Effector memory CD4-positive, alpha-beta T cell (primary cell): ENCODE results near the gene TNFAIP2.

Experiments
- DNase-seq, 3 donors: peaks; one replicate each; pipeline ENCODE4 v3.0.0-alpha.2; 2020
- H3K27ac ChIP-seq: 2 replicates; pipeline ENCODE4 v1.7.0; 2013; ENCODE audit warnings: mild to moderate bottlenecking, low read length, moderate library complexity; ENCODE audit not compliant: insufficient read depth, poor library complexity, severe bottlenecking
- H3K27me3 ChIP-seq: replicated peaks from 2 replicates; pipeline ENCODE4 v1.7.0; 2013; ENCODE audit warnings: mild to moderate bottlenecking, low read length; ENCODE audit not compliant: insufficient read depth, control insufficient read depth, poor library complexity, severe bottlenecking
- H3K36me3 ChIP-seq: 2 replicates; pipeline ENCODE4 v1.7.0; 2013; ENCODE audit warnings: mild to moderate bottlenecking, low read length, moderate library complexity; ENCODE audit not compliant: control insufficient read depth, insufficient read depth
- H3K4me1 ChIP-seq: 2 replicates; pipeline ENCODE4 v1.7.0; 2013; ENCODE audit warnings: low read length, mild to moderate bottlenecking; ENCODE audit not compliant: control insufficient read depth, insufficient read depth, poor library complexity, severe bottlenecking
- H3K4me3 ChIP-seq: 2 replicates; pipeline ENCODE4 v1.7.0; 2013; ENCODE audit warnings: low read length, low read depth, mild to moderate bottlenecking; ENCODE audit not compliant: insufficient read depth, poor library complexity, severe bottlenecking
- H3K9me3 ChIP-seq: 2 replicates; pipeline ENCODE4 v1.7.0; 2013; ENCODE audit warnings: mild to moderate bottlenecking, low read length, moderate library complexity; ENCODE audit not compliant: control insufficient read depth

TNFAIP2 gene

DNA sequence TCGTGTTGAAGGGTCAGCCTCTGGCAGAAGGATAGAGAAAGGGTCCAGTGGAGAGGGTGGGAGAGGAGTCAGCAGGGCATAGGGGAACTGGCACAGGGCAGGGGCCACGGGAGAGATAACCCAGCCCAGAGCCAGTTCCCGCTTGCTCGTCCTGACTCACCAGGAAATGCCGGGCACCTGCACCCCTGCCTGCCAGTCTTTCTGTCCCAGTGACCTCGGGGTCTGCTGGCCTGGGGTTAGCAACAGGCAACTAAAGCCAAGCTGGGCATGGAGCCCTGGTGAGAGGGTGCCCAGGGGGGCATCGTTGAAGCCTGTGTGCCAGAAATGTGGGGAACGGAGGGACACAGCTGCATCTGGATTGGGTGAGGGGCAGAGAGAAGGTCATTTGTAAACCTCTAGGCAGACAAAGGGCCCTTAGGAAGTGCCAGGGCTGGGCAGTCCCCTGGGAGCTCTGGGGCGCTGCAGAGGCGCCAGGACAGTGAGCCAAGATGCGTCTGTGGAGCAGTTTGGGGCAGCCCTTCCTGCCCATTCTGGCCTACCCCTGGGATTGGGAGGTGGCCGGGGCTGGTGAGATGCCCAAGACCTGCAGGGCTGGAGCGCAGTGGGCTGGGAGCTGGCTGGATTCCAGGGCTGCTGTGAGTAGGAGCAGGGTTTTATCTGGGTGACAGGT lies 5.5 kb downstream of the TNFAIP2 start:
- no peak overlapping the region for H3K27ac ChIP-seq
- peaks cover 3% of the 10 kb centered on the region for H3K4me1 ChIP-seq
- H3K36me3 ChIP-seq, result no peaks in the 10 kb centered on the region
- DNase-seq, result no peak
- H3K9me3 ChIP-seq, result no peaks in the 10 kb centered on the region
- no peak overlapping the region for H3K4me3 ChIP-seq
- peaks cover 7% of the 10 kb centered on the region for H3K27me3 ChIP-seq

DNA sequence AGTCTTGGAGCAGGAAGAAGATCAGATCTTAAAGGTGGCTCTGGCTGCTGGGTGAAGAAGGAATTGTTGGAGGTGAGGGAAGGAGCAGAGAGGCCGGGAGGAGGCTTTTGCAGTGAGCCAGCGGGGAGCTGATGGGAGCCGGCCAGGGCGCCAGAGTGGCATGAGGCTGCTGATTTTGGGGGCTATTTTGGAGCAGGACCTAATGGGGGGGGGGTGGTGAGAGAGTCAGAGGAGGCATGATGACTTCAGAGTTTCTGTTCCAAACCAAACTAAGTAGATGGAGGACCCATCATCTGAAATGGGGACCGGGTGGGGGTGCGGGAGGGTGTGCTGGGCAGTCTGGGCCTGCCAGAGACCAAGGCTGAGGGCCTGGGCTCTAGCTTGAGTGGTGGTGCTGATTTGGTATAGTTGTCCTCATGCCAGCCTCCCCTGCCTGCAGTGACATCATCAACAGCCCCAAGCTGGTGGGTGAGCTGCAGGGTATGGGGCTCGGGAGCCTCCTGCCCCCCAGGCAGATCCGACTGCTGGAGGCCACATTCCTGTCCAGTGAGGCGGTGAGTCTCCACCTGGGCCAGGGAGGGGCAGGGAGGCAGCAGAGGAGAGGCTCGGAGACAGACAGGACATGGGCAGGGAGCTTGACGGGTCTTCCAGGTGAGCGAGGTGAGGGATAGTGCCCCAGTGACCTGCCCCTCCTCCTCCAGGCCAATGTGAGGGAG lies 6.2 kb downstream of the TNFAIP2 start:
- Histone ChIP-seq H3K36me3 (no peaks in the 10 kb centered on the region), H3K27ac (no peak overlapping the region), H3K9me3 (no peaks in the 10 kb centered on the region), H3K4me3 (no peak overlapping the region), H3K27me3 (peaks cover under 1% of the 10 kb centered on the region), H3K4me1 (no peaks in the 10 kb centered on the region)
- DNase-seq, result no peak

DNA sequence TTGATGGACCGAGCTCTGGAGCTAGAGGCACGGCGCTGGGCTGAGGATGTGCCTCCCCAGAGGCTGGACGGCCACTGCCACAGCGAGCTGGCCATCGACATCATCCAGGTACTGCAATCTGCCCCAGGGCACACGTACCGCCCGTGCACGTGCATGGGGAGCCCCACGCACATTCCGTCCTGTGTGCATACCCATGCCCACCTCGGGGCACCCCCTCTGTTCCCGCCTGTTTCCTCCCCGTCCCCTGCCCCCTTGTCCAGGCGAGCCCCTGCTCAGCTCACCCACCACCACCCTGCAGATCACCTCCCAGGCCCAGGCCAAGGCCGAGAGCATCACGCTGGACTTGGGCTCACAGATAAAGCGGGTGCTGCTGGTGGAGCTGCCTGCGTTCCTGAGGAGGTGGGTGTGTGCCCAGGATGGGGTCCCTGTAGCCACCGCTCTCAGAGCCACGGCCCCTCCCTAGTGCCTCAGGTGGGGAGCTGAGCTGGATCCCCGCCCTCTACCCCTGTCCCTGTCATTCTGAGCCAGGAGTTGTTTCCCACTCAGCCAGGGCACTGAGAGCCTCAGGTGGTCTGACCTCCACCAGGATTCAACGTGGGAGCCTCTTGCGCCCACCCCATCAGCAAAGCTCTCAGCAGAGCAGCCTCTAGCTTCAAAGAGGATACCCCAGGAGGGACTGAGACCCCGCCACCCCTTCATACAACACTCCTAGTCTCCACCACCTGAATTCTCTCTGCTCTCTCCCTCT lies 6.9 kb downstream of the TNFAIP2 start:
- Histone ChIP-seq H3K9me3 (no peaks in the 10 kb centered on the region), H3K4me3 (no peak overlapping the region), H3K27me3 (no peaks in the 10 kb centered on the region), H3K4me1 (no peaks in the 10 kb centered on the region), H3K36me3 (no peaks in the 10 kb centered on the region), H3K27ac (no peak overlapping the region)
- DNase-seq, result no peak

DNA sequence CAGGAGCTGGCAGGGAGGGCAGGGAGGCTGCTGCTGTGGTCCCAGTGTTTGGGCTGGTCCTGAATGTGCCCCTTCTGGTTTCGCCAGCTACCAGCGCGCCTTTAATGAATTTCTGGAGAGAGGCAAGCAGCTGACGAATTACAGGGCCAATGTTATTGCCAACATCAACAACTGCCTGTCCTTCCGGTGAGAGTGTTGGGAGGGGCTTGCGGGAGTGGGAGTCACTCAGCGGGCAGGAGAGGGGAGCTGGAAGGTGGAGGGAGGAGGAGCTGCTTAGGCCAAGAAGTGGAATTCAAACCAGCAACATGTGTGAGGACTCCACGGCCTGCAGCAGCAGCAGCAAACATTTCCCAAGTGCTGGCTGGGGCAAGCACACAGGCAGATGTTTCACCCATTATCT lies 7.7 kb downstream of the TNFAIP2 start:
- H3K4me3 ChIP-seq, result no peak overlapping the region
- no peaks in the 10 kb centered on the region for H3K36me3 ChIP-seq
- H3K27me3 ChIP-seq, result no peaks in the 10 kb centered on the region
- H3K9me3 ChIP-seq, result no peaks in the 10 kb centered on the region
- no peak for DNase-seq
- no peaks in the 10 kb centered on the region for H3K4me1 ChIP-seq
- H3K27ac ChIP-seq, result no peak overlapping the region

DNA sequence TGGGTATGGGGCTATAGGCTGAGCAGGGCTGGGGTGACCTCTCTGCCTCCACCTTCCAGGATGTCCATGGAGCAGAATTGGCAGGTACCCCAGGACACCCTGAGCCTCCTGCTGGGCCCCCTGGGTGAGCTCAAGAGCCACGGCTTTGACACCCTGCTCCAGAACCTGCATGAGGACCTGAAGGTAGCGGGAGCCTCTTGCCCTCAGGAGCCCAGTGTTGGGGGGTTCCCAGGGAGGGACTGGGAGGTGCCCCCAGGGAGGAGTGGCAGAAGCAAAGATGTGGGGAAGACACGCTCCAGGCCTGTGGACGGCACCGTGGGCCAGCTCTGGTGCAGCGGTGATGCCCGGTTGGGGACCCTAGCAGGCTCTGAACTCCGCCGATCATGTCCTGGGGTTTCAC lies 8.3 kb downstream of the TNFAIP2 start:
- no peaks in the 10 kb centered on the region for H3K27me3 ChIP-seq
- no peaks in the 10 kb centered on the region for H3K9me3 ChIP-seq
- H3K4me3 ChIP-seq, result no peak overlapping the region
- no peaks in the 10 kb centered on the region for H3K36me3 ChIP-seq
- no peak for DNase-seq
- no peak overlapping the region for H3K27ac ChIP-seq
- H3K4me1 ChIP-seq, result no peaks in the 10 kb centered on the region

DNA sequence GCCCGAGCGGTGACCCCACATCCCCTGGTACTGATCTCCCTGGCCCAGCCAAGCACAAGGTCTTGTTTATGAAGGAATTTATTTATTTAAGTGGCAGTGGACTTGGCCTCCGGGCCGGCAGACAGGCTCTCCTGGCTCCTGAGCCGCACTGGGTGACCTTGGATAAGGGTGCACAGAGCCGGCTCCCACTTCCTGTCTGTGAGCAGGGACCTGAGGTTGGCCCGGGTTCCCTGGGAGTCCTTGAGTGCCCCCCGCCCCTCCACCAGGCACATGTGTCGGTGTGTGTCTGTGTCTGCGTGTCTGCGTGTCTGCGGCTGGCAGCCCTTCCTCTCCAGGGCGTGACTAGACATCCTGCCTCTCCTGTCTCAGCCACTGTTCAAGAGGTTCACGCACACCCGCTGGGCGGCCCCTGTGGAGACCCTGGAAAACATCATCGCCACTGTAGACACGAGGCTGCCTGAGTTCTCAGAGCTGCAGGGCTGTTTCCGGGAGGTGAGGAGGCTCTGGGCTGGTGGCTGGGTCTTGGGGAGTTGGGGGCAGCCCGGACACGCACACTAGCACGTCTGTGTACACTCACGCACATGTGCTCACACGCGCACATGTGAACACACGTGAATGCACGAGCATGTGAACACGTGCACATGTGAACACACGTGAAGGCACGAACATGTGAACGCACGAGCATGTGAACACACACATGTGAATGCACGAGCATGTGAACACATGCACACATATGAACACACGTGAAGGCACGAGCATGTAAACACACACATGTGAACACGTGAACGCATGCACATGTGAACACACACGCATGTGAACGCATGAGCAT lies 9.3 kb downstream of the TNFAIP2 start:
- Histone ChIP-seq H3K4me3 (no peak overlapping the region), H3K27ac (no peak overlapping the region), H3K9me3 (no peaks in the 10 kb centered on the region), H3K27me3 (no peaks in the 10 kb centered on the region), H3K4me1 (no peaks in the 10 kb centered on the region), H3K36me3 (no peaks in the 10 kb centered on the region)
- DNase-seq, result no peak

DNA sequence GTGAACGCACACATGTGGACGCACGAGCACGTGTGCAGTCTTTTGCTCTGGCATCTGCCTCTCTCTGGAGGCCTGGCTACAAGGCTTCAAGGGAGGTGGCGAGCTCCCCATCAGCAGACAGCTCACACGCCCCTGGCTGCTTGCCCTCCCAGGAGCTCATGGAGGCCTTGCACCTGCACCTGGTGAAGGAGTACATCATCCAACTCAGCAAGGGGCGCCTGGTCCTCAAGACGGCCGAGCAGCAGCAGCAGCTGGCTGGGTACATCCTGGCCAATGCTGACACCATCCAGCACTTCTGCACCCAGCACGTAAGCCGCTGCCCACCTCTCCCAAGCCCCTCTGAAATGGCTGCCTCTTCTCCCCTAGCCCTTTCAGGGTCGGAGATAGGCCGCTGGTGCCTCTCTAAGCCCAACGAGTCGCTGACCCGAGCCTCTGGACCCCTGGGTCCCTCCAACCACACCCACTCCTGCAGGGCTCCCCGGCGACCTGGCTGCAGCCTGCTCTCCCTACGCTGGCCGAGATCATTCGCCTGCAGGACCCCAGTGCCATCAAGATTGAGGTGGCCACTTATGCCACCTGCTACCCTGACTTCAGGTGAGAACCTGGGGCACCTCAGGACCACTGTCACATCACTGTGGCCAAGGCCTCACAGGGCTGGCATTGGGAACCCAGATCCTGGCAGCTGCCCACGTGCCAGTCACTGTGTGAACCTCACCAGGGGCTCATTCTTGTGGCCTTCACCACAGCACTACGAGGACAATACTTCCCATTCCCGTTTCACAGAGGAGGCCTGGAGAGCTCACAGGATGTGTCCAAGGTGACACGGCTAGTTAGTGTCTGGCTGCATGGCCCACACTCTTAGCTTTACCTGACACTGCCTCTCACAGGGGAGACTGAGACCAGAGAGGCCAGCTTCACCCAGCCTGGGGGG lies 10.2 kb downstream of the TNFAIP2 start:
- no peaks in the 10 kb centered on the region for H3K27me3 ChIP-seq
- no peaks in the 10 kb centered on the region for H3K4me1 ChIP-seq
- no peaks in the 10 kb centered on the region for H3K9me3 ChIP-seq
- no peaks in the 10 kb centered on the region for H3K36me3 ChIP-seq
- no peak overlapping the region for H3K4me3 ChIP-seq
- DNase-seq, result no peak
- no peak overlapping the region for H3K27ac ChIP-seq

DNA sequence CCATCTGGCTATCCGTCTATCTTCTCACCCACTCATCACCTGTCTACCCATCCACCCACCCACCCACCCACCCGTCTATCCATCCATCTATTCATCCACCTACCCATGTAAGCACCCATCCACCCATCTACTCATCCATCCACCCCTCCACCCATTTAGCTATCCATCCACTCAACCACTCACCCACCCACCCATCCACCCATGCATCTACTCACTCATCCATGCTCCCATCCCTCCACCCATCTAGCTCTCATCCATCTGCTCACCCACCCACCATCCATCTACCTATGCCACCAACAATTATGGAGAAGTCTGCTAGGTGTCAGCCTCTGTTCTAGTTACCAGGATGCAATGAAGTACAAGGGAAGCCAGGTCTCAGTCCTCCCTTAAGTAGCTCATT lies 11.1 kb downstream of the TNFAIP2 start:
- H3K4me3 ChIP-seq, result no peak overlapping the region
- DNase-seq, result no peak
- H3K36me3 ChIP-seq, result no peaks in the 10 kb centered on the region
- H3K4me1 ChIP-seq, result no peaks in the 10 kb centered on the region
- H3K27ac ChIP-seq, result no peak overlapping the region
- no peaks in the 10 kb centered on the region for H3K27me3 ChIP-seq
- no peaks in the 10 kb centered on the region for H3K9me3 ChIP-seq

DNA sequence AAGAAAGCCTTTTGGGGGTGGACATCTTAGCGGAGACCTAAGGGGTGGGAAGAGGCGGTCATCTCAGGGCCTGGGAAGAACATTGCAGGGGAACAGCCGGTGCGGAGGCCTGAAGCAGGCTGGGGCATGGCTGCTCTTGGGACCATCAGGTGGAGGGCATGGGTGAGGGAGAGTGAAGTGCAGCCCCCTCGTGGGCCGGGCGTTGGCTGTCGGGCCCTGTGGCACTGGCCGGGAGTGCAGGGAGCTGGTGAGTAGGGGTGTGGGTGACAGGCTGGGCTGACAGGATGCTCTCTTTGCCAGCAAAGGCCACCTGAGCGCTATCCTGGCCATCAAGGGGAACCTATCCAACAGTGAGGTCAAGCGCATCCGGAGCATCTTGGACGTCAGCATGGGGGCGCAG lies 11.7 kb downstream of the TNFAIP2 start:
- H3K27ac ChIP-seq, result no peak overlapping the region
- H3K27me3 ChIP-seq, result no peaks in the 10 kb centered on the region
- DNase-seq, result no peak
- no peak overlapping the region for H3K4me3 ChIP-seq
- no peaks in the 10 kb centered on the region for H3K4me1 ChIP-seq
- no peaks in the 10 kb centered on the region for H3K36me3 ChIP-seq
- no peaks in the 10 kb centered on the region for H3K9me3 ChIP-seq
